ENCODE results near the gene CYBC1. TPM values are rescaled to one million over a fixed set of nuclear protein-coding genes. Genes with fewer than 3 reads are reported as not detected.
"Not testable (repeated sequence)": the region's sequence is repeated elsewhere in the genome, so short reads cannot be mapped to it uniquely, and the experiment has no call there.

Gene CYBC1
- total and polyA plus RNA-seq, 3 experiments from 2014 or later, result 175 to 189 (median 184) TPM

DNA sequence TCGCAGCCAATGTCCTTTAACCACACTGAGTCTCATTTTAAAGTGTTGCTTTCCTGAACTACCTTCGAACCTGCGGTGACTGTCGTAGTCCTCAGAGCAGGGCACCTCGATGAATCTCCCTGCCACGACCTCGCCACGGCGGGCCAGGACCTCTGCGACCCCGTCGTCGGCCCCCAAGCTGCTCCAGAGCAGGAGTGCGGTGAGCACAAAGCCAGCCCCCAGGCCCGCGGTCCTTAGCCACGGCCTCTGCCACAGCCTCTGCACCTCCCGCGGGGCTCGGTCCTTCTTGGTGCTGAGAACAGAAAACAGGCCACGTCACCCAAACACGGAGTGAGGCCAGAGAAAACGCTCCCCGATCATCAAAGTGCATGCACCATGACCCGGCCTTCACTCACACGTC is 35.2 kb downstream of the CYBC1 start:
- Histone ChIP-seq H3K4me3 (ENCODE audit: low read length) (no peak overlapping the region), H3K9me3 (ENCODE audit: low read length) (no peaks in the 10 kb centered on the region), H3K4me1 (ENCODE audit: insufficient read depth, low read length) (peaks cover 31% of the 10 kb centered on the region), H3K27me3 (ENCODE audit: insufficient read depth, low read length, poor library complexity, severe bottlenecking) (no peaks in the 10 kb centered on the region), H3K27ac (ENCODE audit: low read depth, low read length) (no peak overlapping the region), H3K36me3 (ENCODE audit: insufficient read depth, low read length) (peaks cover 3% of the 10 kb centered on the region)
- Mint-ChIP-seq H3K27ac (no peak overlapping the region), H3K4me1 (peaks cover 24 to 35% (median 24%) of the 10 kb centered on the region in 3 donors), H3K4me3 (no peak overlapping the region), H3K36me3 (peaks cover 0 to 22% (median 5%) of the 10 kb centered on the region in 3 donors), H3K27me3 (no peaks in the 10 kb centered on the region), H3K9me3 (no peaks in the 10 kb centered on the region)
- no peak for DNase-seq
- ChIA-PET POLR2A (no interaction called here), CTCF (interaction anchor here (1.5 kb wide), 1 partner anchor 64 kb away, joined by 5 read pairs; no protein-coding TSS in a partner anchor)

DNA sequence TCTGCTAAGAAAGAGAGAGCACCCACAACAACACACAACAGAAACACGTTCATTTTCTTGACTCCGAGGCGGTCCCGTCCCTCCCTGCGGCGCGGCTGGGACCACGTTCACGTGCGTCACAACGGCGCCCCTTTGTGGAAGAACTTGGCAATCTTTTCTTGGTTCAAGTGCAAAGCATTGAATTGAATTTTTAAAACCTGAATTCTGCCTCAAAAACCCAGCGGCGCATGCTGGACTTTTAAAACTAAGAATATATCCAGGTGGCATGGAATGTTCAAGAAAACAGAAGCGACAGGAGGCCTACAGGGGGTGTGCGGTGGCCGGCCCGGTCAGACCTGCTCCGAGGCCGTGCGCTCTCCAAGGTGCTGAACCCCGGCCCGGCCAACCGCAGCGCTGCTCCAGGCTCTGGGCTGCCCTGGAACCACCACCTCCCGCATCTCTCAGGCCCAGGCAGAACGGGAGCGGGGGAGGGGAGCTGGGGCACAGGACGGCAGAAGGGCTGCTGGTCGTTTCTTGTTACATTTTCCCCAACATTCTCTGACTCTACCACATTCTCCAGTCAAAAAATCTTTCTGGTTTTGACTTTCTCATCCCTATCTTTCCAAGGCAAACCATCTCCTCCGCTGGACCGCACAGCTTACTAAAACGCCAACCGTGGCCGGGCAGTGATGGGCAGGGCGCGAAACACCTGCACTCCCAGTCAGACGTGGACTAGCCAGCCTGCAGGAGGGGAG is 35.8 kb downstream of the CYBC1 start:
- no peaks in the 10 kb centered on the region for H3K36me3 ChIP-seq (ENCODE audit: insufficient read depth, low read length)
- no peaks in the 10 kb centered on the region for H3K9me3 Mint-ChIP-seq
- no peak overlapping the region for H3K27ac Mint-ChIP-seq
- DNase-seq, result peak; percentile 47 to 75 (median 61)
- no peaks in the 10 kb centered on the region for H3K9me3 ChIP-seq (ENCODE audit: low read length)
- ChIA-PET CTCF (interaction anchor here (0.9 to 1.9 kb wide), 4 partner anchors 62 to 117 kb away, joined by 3 to 5 read pairs (median 4); no protein-coding TSS in a partner anchor), POLR2A (no interaction called here)
- H3K4me3 ChIP-seq (ENCODE audit: low read length), result no peak overlapping the region
- no peak overlapping the region for H3K27ac ChIP-seq (ENCODE audit: low read depth, low read length)
- no peaks in the 10 kb centered on the region for H3K27me3 Mint-ChIP-seq
- H3K27me3 ChIP-seq (ENCODE audit: insufficient read depth, low read length, poor library complexity, severe bottlenecking), result no peaks in the 10 kb centered on the region
- peaks cover 25% of the 10 kb centered on the region for H3K4me1 ChIP-seq (ENCODE audit: insufficient read depth, low read length)
- H3K4me3 Mint-ChIP-seq, result peak overlapping the region in 1 of 7 donors; percentile 24
- peaks cover 19 to 29% (median 19%) of the 10 kb centered on the region in 3 donors for H3K4me1 Mint-ChIP-seq
- peaks cover 0 to 16% (median 2%) of the 10 kb centered on the region in 3 donors for H3K36me3 Mint-ChIP-seq

DNA sequence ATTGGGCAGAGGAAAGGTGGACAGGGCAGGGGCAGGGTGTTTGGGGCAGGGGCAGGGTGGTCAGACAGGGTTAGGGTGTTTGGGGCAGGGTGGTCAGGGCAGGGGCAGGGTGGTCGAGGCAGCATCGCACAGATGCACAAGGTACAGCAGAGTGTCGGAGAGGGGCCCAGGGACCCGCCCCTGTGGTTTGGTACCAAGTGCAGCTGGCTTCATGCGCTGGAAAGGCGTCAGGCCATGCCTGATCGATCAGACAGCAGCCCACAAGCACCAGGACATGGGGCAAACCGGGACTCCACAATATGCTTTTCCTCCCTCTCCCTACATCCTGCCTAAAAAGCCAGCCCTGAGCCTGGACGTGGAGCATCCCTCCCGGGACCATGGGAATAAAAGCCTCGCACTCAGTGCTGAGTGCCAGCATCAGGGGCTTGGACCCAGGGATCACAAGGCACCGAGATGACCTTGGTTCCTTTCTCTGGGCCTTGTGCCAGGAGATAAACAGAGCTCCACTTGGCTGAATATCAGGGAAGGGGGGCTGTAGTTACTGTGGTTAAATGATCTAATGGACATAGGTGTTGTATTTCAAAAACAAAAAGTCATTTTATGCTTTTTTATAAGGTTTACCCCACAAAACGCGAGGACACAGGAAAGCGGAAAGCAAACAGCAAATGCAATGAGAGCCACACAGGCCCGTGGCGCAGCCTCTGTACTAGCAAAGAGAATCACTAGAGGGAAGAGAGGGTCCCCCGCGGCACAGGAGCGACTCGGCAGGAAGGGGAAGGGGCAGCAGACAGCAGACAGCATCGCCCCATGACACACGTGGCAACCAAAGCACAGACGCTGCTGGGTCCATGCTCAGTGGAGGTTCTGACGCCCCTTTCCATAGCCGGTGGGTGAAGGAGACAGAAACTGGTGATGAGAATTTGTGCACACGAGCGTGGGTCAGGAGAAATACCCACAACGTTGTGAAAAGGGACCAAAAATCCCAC is 37.7 kb downstream of the CYBC1 start:
- H3K27me3 Mint-ChIP-seq, result no peaks in the 10 kb centered on the region
- Histone ChIP-seq H3K4me1 (ENCODE audit: insufficient read depth, low read length) (peaks cover 15% of the 10 kb centered on the region), H3K36me3 (ENCODE audit: insufficient read depth, low read length) (no peaks in the 10 kb centered on the region), H3K27ac (ENCODE audit: low read depth, low read length) (no peak overlapping the region), H3K9me3 (ENCODE audit: low read length) (no peaks in the 10 kb centered on the region), H3K27me3 (ENCODE audit: insufficient read depth, low read length, poor library complexity, severe bottlenecking) (no peaks in the 10 kb centered on the region), H3K4me3 (ENCODE audit: low read length) (no peak overlapping the region)
- H3K27ac Mint-ChIP-seq, result no peak overlapping the region
- peaks cover 0 to 25% (median 6%) of the 10 kb centered on the region in 3 donors for H3K36me3 Mint-ChIP-seq
- no peaks in the 10 kb centered on the region for H3K9me3 Mint-ChIP-seq
- DNase-seq, result no peak
- CTCF ChIA-PET, result interaction anchor here (1.9 kb wide), 1 partner anchor 60 kb away, joined by 5 read pairs; no protein-coding TSS in a partner anchor
- H3K4me1 Mint-ChIP-seq, result peaks cover 10 to 18% (median 13%) of the 10 kb centered on the region in 3 donors
- POLR2A ChIA-PET, result interaction anchor here (0.6 kb wide), 1 partner anchor 10 kb away, joined by 3 read pairs; no protein-coding TSS in a partner anchor
- peak overlapping the region in 3 of 7 donors; percentile 35 to 56 (median 51) for H3K4me3 Mint-ChIP-seq

DNA sequence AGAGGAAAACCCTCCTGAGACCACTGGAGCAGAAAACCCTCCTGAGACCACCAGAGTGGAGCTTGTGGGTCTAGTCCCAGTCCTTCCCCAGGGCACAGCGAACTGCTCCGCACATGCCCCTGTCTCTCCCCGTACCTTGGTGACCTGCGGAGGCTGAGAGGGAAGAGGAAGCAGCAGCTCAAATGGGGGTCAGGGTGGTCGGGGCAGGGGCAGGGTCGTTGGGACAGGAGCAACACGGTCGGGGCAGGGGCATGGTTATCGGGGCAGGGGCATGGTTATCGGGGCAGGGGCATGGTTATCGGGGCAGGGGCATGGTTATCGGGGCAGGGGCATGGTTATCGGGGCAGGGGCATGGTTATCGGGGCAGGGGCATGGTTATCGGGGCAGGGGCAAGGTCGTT is 38.5 kb downstream of the CYBC1 start:
- H3K27me3 ChIP-seq (ENCODE audit: insufficient read depth, low read length, poor library complexity, severe bottlenecking); POLR2A ChIA-PET; H3K9me3 ChIP-seq (ENCODE audit: low read length); H3K4me1 ChIP-seq (ENCODE audit: insufficient read depth, low read length); H3K9me3 Mint-ChIP-seq; H3K27ac ChIP-seq (ENCODE audit: low read depth, low read length); H3K27me3 Mint-ChIP-seq; DNase-seq; H3K4me3 Mint-ChIP-seq; H3K4me3 ChIP-seq (ENCODE audit: low read length); H3K36me3 ChIP-seq (ENCODE audit: insufficient read depth, low read length); H3K27ac Mint-ChIP-seq; CTCF ChIA-PET: not testable (repeated sequence)
- Mint-ChIP-seq H3K36me3 (peaks cover 0 to 32% (median 8%) of the 10 kb centered on the region in 3 donors), H3K4me1 (peaks cover 6 to 17% (median 9%) of the 10 kb centered on the region in 3 donors)

DNA sequence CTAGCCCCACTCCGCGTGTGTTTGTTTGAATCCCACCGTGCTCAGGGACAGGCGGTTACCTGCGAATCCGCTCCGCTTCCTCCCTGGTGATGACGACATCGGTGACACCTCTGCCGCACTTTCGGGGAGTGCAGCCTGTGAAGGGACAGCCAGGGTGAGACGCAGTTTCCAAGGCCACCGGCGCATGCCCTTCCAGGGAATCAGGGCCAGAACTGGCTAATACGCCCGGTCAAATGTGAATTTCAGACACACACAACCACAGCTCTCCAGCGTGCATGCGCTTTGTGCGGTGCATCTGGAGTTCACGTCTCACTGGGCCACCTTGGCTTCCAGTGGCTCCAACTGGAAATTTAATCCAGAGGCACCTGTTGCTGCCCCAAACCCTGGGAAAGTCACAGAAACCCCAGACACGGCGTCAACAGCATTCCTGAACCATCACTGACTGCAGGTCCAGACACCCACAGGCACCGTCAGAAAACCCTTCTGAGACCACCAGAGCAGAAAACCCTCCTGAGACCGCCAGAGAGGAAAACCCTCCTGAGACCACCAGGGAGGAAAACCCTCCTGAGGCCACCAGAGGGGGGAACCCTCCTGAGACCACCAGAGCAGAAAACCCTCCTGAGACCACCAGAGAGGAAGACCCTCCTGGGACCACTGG is 39.0 kb downstream of the CYBC1 start:
- Mint-ChIP-seq H3K4me1 (peaks cover 6 to 17% (median 9%) of the 10 kb centered on the region in 3 donors), H3K9me3 (no peaks in the 10 kb centered on the region), H3K27me3 (no peaks in the 10 kb centered on the region), H3K27ac (no peak overlapping the region), H3K36me3 (peaks cover 0 to 32% (median 8%) of the 10 kb centered on the region in 3 donors), H3K4me3 (no peak overlapping the region)
- H3K4me1 ChIP-seq (ENCODE audit: insufficient read depth, low read length), result peaks cover 10% of the 10 kb centered on the region
- H3K9me3 ChIP-seq (ENCODE audit: low read length), result no peaks in the 10 kb centered on the region
- H3K27me3 ChIP-seq (ENCODE audit: insufficient read depth, low read length, poor library complexity, severe bottlenecking), result no peaks in the 10 kb centered on the region
- ChIA-PET CTCF (interaction anchor here (1.1 kb wide), 1 partner anchor 7 kb away, joined by 3 read pairs; the partner anchor contains the start of gene OGFOD3), POLR2A (interaction anchor here (0.6 kb wide), 1 partner anchor 53 kb away, joined by 3 read pairs; no protein-coding TSS in a partner anchor)
- H3K27ac ChIP-seq (ENCODE audit: low read depth, low read length), result no peak overlapping the region
- no peak for DNase-seq
- no peaks in the 10 kb centered on the region for H3K36me3 ChIP-seq (ENCODE audit: insufficient read depth, low read length)
- H3K4me3 ChIP-seq (ENCODE audit: low read length), result no peak overlapping the region

DNA sequence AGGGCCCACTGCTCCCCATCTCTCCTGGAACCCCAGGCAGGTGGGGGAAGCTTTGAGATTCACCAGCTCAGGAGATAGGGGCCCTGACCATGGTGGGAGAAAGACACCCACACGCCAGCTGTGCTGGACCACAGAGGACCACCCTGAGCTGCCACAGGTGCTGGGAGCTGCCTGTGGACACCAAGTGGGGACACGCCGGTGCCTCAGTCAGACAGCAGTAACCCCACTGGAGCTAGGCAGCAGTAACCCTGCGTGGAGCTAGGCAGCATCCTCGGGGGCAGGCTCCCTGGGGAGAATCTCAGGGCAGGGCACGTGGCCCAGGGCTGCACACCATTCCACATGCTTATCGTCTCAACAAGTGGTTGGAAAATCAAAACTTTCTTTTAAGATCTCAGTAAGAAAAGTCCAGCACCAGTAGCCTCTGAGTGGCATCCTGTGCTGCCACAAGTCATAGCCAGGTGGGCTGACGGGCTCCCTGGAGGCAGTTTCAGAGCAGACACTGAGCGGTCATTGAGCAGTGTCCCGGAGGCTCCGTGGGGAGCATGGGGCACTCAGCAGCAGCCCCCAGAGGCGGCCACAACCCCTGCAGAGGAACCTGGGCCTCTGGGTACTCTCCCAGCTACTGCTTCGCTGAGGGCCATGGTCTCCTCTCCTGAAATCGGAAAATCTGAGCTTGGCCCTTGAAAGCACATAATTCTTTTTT is 40.4 kb downstream of the CYBC1 start:
- H3K9me3 Mint-ChIP-seq, result no peaks in the 10 kb centered on the region

DNA sequence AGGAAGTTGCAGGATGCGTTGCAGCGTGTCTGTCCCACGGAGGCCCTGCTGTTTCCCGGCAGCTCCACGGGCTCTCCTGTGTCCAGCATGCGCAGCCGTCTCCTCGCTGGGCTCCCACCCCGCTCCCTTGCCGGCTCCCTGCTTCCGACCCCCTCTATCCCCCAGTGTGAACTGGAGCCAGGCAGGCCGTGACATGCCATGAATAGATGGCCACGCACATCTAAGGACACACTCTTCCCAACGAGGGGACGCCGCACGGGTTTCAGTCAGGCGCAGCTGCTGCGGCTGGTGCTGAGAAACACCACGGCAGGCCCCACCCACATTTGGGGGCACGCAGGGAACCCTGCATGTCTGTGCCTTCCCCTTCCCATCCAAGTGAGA is 41.6 kb downstream of the CYBC1 start:
- no peak for DNase-seq
- Histone ChIP-seq H3K36me3 (ENCODE audit: insufficient read depth, low read length) (peaks cover 4% of the 10 kb centered on the region), H3K4me3 (ENCODE audit: low read length) (no peak overlapping the region), H3K27me3 (ENCODE audit: insufficient read depth, low read length, poor library complexity, severe bottlenecking) (no peaks in the 10 kb centered on the region), H3K4me1 (ENCODE audit: insufficient read depth, low read length) (peaks cover under 1% of the 10 kb centered on the region), H3K27ac (ENCODE audit: low read depth, low read length) (no peak overlapping the region), H3K9me3 (ENCODE audit: low read length) (no peaks in the 10 kb centered on the region)
- H3K36me3 Mint-ChIP-seq, result peaks cover 0 to 35% (median 7%) of the 10 kb centered on the region in 3 donors
- no peak overlapping the region for H3K4me3 Mint-ChIP-seq
- peaks cover 0 to 3% (median 1%) of the 10 kb centered on the region in 3 donors for H3K4me1 Mint-ChIP-seq
- H3K27ac Mint-ChIP-seq, result no peak overlapping the region
- POLR2A ChIA-PET, result no interaction called here
- no peaks in the 10 kb centered on the region for H3K27me3 Mint-ChIP-seq
- H3K9me3 Mint-ChIP-seq, result no peaks in the 10 kb centered on the region
- CTCF ChIA-PET, result no interaction called here

More for the DNA sequence above, 40.4 kb downstream of the CYBC1 start:
- ChIA-PET CTCF (interaction anchor here (1.1 kb wide), 1 partner anchor 9 kb away, joined by 3 read pairs; the partner anchor contains the start of gene OGFOD3), POLR2A (no interaction called here)
- Histone ChIP-seq H3K36me3 (ENCODE audit: insufficient read depth, low read length) (no peaks in the 10 kb centered on the region), H3K27me3 (ENCODE audit: insufficient read depth, low read length, poor library complexity, severe bottlenecking) (no peaks in the 10 kb centered on the region), H3K4me1 (ENCODE audit: insufficient read depth, low read length) (peaks cover 10% of the 10 kb centered on the region), H3K4me3 (ENCODE audit: low read length) (no peak overlapping the region), H3K27ac (ENCODE audit: low read depth, low read length) (no peak overlapping the region), H3K9me3 (ENCODE audit: low read length) (no peaks in the 10 kb centered on the region)
- Mint-ChIP-seq H3K27ac (no peak overlapping the region), H3K27me3 (no peaks in the 10 kb centered on the region), H3K4me1 (peaks cover 6 to 13% (median 7%) of the 10 kb centered on the region in 3 donors), H3K36me3 (peaks cover 0 to 37% (median 9%) of the 10 kb centered on the region in 3 donors), H3K4me3 (no peak overlapping the region)
- no peak for DNase-seq

All from CD8-positive, alpha-beta memory T cell (primary cell).